H1 (cell line): ENCODE measurements around the gene RRBP1. TPM values are rescaled to one million over a fixed set of nuclear protein-coding genes. Genes with fewer than 3 reads are reported as not detected.

ENCODE experiments used
- CTCF ChIA-PET: fragments of 300-600 bp; sonication (Branson Sonifier 250); formaldehyde crosslinking; loops from one replicate; lab custom pipeline; 2021; ENCODE audit not compliant: partially characterized antibody; lab: Charles Lee
- POLR2A ChIA-PET: fragments of 300-600 bp; sonication (Branson Sonifier 250); formaldehyde crosslinking; loops from one replicate; lab custom pipeline; 2021; ENCODE audit warnings: inconsistent platforms; ENCODE audit not compliant: partially characterized antibody; lab: Charles Lee
- DNase-seq, 2 experiments: peaks; one replicate each; pipeline versions ENCODE4 v3.0.0 to v3.0.0-alpha.2; 2010 to 2022; ENCODE audit warnings: low spot score in 2 of 2, low read depth in 1 of 2, mixed read lengths in 1 of 2
- FAIRE-seq: peaks from 2 replicates; lab custom pipeline; 2011; peaks lifted over from hg19 to GRCh38; lab: Jason Lieb, UNC
- H2AFZ ChIP-seq: 2 replicates; pipeline ENCODE4 v1.8.1; 2012; ENCODE audit warnings: low read length, inconsistent platforms
- H2AK5ac ChIP-seq: 2 replicates; pipeline ENCODE4 v1.6.1; 2013; ENCODE audit warnings: low read depth, low read length
- H2BK120ac ChIP-seq: replicated peaks from 2 replicates; pipeline ENCODE3; 2013; ENCODE audit warnings: low read depth, low read length, inconsistent platforms
- H2BK12ac ChIP-seq: 2 replicates; pipeline ENCODE4 v1.6.1; 2013; ENCODE audit warnings: low read depth, low read length
- H2BK15ac ChIP-seq: 2 replicates; pipeline ENCODE4 v1.6.1; 2013; ENCODE audit warnings: low read length
- H2BK20ac ChIP-seq: 2 replicates; pipeline ENCODE4 v1.6.1; 2013; ENCODE audit warnings: low read length
- H2BK5ac ChIP-seq: 2 replicates; pipeline ENCODE4 v1.6.1; 2013; ENCODE audit warnings: low read depth, low read length
- H3K14ac ChIP-seq: 2 replicates; pipeline ENCODE4 v1.6.1; 2013; ENCODE audit warnings: inconsistent platforms; ENCODE audit not compliant: insufficient read length
- H3K18ac ChIP-seq: 2 replicates; pipeline ENCODE4 v1.6.1; 2013; ENCODE audit warnings: low read length; ENCODE audit errors: extremely low read depth
- H3K23ac ChIP-seq: 2 replicates; pipeline ENCODE4 v1.6.1; 2013; ENCODE audit warnings: inconsistent platforms; ENCODE audit not compliant: insufficient read length
- H3K23me2 ChIP-seq: 2 replicates; pipeline ENCODE4 v1.6.1; 2013; ENCODE audit warnings: low read depth, low read length
- H3K27ac ChIP-seq: 2 replicates; pipeline ENCODE4 v1.6.1; 2011; ENCODE audit warnings: low read depth, low read length, inconsistent platforms
- H3K27me3 ChIP-seq, 4 experiments: replicated peaks in 1 of 4; 1 replicate in 1 of 4; 2 replicates in 3 of 4; pipeline versions ENCODE4 v1.6.1 to v1.8.1; 2011 to 2013; ENCODE audit warnings: low read length in 3 of 4, mild to moderate bottlenecking in 3 of 4, inconsistent platforms in 2 of 4, mixed read lengths in 2 of 4, moderate library complexity in 1 of 4; ENCODE audit not compliant: control insufficient read depth in 3 of 4, insufficient read depth in 3 of 4; ENCODE audit errors: extremely low read depth in 1 of 4
- H3K36me3 ChIP-seq, 4 experiments: 2 replicates each; pipeline versions ENCODE4 v1.6.1 to v1.8.1; 2011 to 2013; ENCODE audit warnings: mild to moderate bottlenecking in 4 of 4, low read length in 3 of 4, moderate library complexity in 2 of 4, control low read depth in 1 of 4, inconsistent platforms in 1 of 4; ENCODE audit not compliant: insufficient read depth in 4 of 4, control insufficient read depth in 2 of 4
- H3K4ac ChIP-seq: replicated peaks from 2 replicates; pipeline ENCODE3; 2013; ENCODE audit warnings: low read length, low read depth, mixed read lengths, inconsistent platforms; ENCODE audit not compliant: insufficient read length
- H3K4me1 ChIP-seq, 4 experiments: replicated peaks in 1 of 4; 1 replicate in 1 of 4; 2 replicates in 3 of 4; pipeline versions ENCODE4 v1.6.1 to v1.8.1; 2011 to 2013; ENCODE audit warnings: low read length in 3 of 4, inconsistent platforms in 2 of 4, mixed read lengths in 1 of 4; ENCODE audit not compliant: insufficient read depth in 4 of 4, control insufficient read depth in 3 of 4
- H3K4me2 ChIP-seq, 2 experiments: 2 replicates each; pipeline versions ENCODE4 v1.6.1 to v1.8.1; 2011 to 2013; ENCODE audit warnings: low read depth in 2 of 2, low read length in 2 of 2, control low read depth in 1 of 2, inconsistent platforms in 1 of 2, mild to moderate bottlenecking in 1 of 2; ENCODE audit not compliant: insufficient read depth in 1 of 2
- H3K4me3 ChIP-seq, 4 experiments: fragments of 200-600, 300-600 bp in 1 of 4; sonication (generic), shearing (Covaris generic), sonication (Bioruptor Twin) in 1 of 4; 2 replicates each; pipeline versions ENCODE4 v1.5.1 to v1.8.1; 2011 to 2016; ENCODE audit warnings: low read length in 4 of 4, low read depth in 3 of 4, control low read depth in 2 of 4, inconsistent platforms in 2 of 4, mild to moderate bottlenecking in 2 of 4, mixed read lengths in 1 of 4, moderate library complexity in 1 of 4; ENCODE audit not compliant: insufficient read depth in 2 of 4; ENCODE audit errors: extremely low read depth in 1 of 4
- H3K56ac ChIP-seq: replicated peaks from 2 replicates; pipeline ENCODE3; 2013; ENCODE audit warnings: low read depth, mild to moderate bottlenecking, mixed read lengths, low read length, inconsistent platforms; ENCODE audit not compliant: insufficient read length
- H3K79me1 ChIP-seq: 2 replicates; pipeline ENCODE4 v1.6.1; 2013; ENCODE audit warnings: low read depth, low read length, control low read depth
- H3K79me2 ChIP-seq, 2 experiments: 2 replicates each; pipeline versions ENCODE4 v1.6.1 to v1.8.1; 2012 to 2013; ENCODE audit warnings: low read length in 2 of 2, mild to moderate bottlenecking in 2 of 2, inconsistent platforms in 1 of 2; ENCODE audit not compliant: insufficient read depth in 2 of 2, control insufficient read depth in 1 of 2
- H3K9ac ChIP-seq, 4 experiments: replicated peaks in 1 of 4; 1 replicate in 1 of 4; 2 replicates in 3 of 4; pipeline versions ENCODE4 v1.6.1 to v1.8.1; 2011 to 2013; ENCODE audit warnings: low read depth in 3 of 4, low read length in 3 of 4, control low read depth in 2 of 4, mild to moderate bottlenecking in 2 of 4, moderate library complexity in 2 of 4, inconsistent platforms in 1 of 4; ENCODE audit errors: extremely low read depth in 1 of 4
- H3K9me3 ChIP-seq, 2 experiments: 2 replicates each; pipeline versions ENCODE4 v1.6.1 to v1.8.1; 2012 to 2013; ENCODE audit warnings: mild to moderate bottlenecking in 2 of 2, moderate library complexity in 2 of 2, control low read depth in 1 of 2, inconsistent platforms in 1 of 2, low read depth in 1 of 2, low read length in 1 of 2, mixed read lengths in 1 of 2; ENCODE audit not compliant: insufficient read depth in 2 of 2
- H4K20me1 ChIP-seq, 2 experiments: replicated peaks in 1 of 2; 2 replicates each; pipeline versions ENCODE3 to v1.8.1; 2011 to 2013; ENCODE audit warnings: inconsistent platforms in 2 of 2, low read length in 2 of 2, mild to moderate bottlenecking in 1 of 2; ENCODE audit not compliant: insufficient read depth in 2 of 2, control insufficient read depth in 1 of 2
- H4K5ac ChIP-seq: 2 replicates; pipeline ENCODE4 v1.6.1; 2013; ENCODE audit warnings: low read length, low read depth, mixed read lengths, inconsistent platforms; ENCODE audit not compliant: insufficient read length
- H4K8ac ChIP-seq: 2 replicates; pipeline ENCODE4 v1.8.0; 2013; ENCODE audit warnings: mild to moderate bottlenecking, moderate library complexity, low read length, inconsistent platforms; ENCODE audit not compliant: insufficient read depth; ENCODE audit errors: extremely low read depth
- H4K91ac ChIP-seq: replicated peaks from 2 replicates; pipeline ENCODE3; 2013; ENCODE audit warnings: low read length, mixed read lengths, inconsistent platforms; ENCODE audit not compliant: insufficient read length
- CBX8 ChIP-seq: fragments of 300-800, 300-1000 bp; sonication (generic); IDR thresholded peaks from 2 replicates; pipeline ENCODE4 v1.7.1; 2016; ENCODE audit warnings: low read depth, low read length, borderline replicate concordance
- CHD1 ChIP-seq: IDR thresholded peaks from 2 replicates; pipeline ENCODE4 v1.6.1; 2012; ENCODE audit warnings: low read depth, low read length, improper control_type of control experiment
- CREB1 ChIP-seq: IDR thresholded peaks from 2 replicates; pipeline ENCODE4 v1.6.1; 2012; ENCODE audit warnings: inconsistent platforms
- EGR1 ChIP-seq: IDR thresholded peaks from 2 replicates; pipeline ENCODE4 v1.6.1; 2011; ENCODE audit warnings: low read depth, low read length, borderline replicate concordance
- GTF2F1 ChIP-seq: IDR thresholded peaks from 2 replicates; pipeline ENCODE4 v1.6.1; 2012; ENCODE audit warnings: low read depth, low read length, improper control_type of control experiment, borderline replicate concordance
- KDM4A ChIP-seq: IDR thresholded peaks from one replicate; pipeline ENCODE4 v1.7.1; 2012; ENCODE audit warnings: low read depth, mild to moderate bottlenecking, moderate library complexity, low read length, inconsistent platforms; ENCODE audit not compliant: severe bottlenecking
- MAX ChIP-seq: IDR thresholded peaks from 2 replicates; pipeline ENCODE4 v1.6.1; 2012; ENCODE audit warnings: inconsistent platforms
- NANOG ChIP-seq: IDR thresholded peaks from 2 replicates; pipeline ENCODE4 v1.6.1; 2011; ENCODE audit warnings: low read length, low read depth, mild to moderate bottlenecking, inconsistent platforms; ENCODE audit not compliant: insufficient read depth, poor library complexity, severe bottlenecking
- POU5F1 ChIP-seq: IDR thresholded peaks from 2 replicates; pipeline ENCODE4 v1.6.1; 2011; ENCODE audit warnings: low read depth, mild to moderate bottlenecking, low read length, moderate library complexity
- RAD21 ChIP-seq, 2 experiments: IDR thresholded peaks in 1 of 2; conservative IDR thresholded peaks in 1 of 2; 2 replicates each; pipeline ENCODE4 v1.6.1; 2011; ENCODE audit warnings: low read depth in 2 of 2, low read length in 2 of 2, improper control_type of control experiment in 1 of 2, inconsistent platforms in 1 of 2, mild to moderate bottlenecking in 1 of 2, moderate library complexity in 1 of 2
- SAP30 ChIP-seq: fragments of 300-600 bp; sonication (generic); IDR thresholded peaks from 2 replicates; pipeline ENCODE4 v1.7.1; 2012; ENCODE audit warnings: low read length, moderate library complexity, mild to moderate bottlenecking, inconsistent platforms; ENCODE audit not compliant: insufficient read depth, insufficient replicate concordance
- SP2 ChIP-seq: IDR thresholded peaks from 2 replicates; pipeline ENCODE4 v1.6.1; 2012; ENCODE audit warnings: mild to moderate bottlenecking, low read length, inconsistent platforms
- SUZ12 ChIP-seq: fragments of 200-600 bp; sonication (generic); IDR thresholded peaks from 2 replicates; pipeline ENCODE4 v1.6.1; 2012; ENCODE audit warnings: mild to moderate bottlenecking, inconsistent platforms, low read length, moderate library complexity, mixed read lengths
- TEAD4 ChIP-seq: IDR thresholded peaks from 2 replicates; pipeline ENCODE4 v1.6.1; 2012; ENCODE audit warnings: low read depth, low read length, inconsistent platforms, mixed read lengths
- WGBS, 2 experiments: shearing (Covaris generic) in 1 of 2; methylation state at CpG; one replicate each; pipeline versions ENCODE4 v1.1.6 to v1.1.7; 2013 to 2015; ENCODE audit warnings: low lambda C conversion rate in 2 of 2, mixed read lengths in 2 of 2, inconsistent platforms in 1 of 2, low coverage in 1 of 2, missing lambda C conversion rate in 1 of 2; ENCODE audit not compliant: insufficient replicate concordance in 2 of 2, insufficient coverage in 1 of 2, insufficient read length in 1 of 2; ENCODE audit errors: extremely low coverage in 1 of 2, missing lambda C conversion rate in 1 of 2; 5-methylcytosine and 5-hydroxymethylcytosine counted together
- polyA plus RNA-seq, 7 experiments: library from polyadenylated mRNA; depleted of rRNA in 3 of 7; stranded (reverse) in 5 of 7; unstranded in 2 of 7; fragments of >200 nt in 5 of 7; fragments of 200-250 nt in 2 of 7; gene quantifications; 1 replicate in 5 of 7; 2 replicates in 1 of 7; 4 replicates in 1 of 7; pipeline versions ENCODE4 v1.2.1 to v1.2.3, GENCODE V29; 2011 to 2013; ENCODE audit warnings: missing spikeins in 2 of 7, mixed read lengths in 2 of 7
- total RNA-seq: library from RNA; stranded (reverse); fragmentation: NEBNext Ultra II Directional; extraction: Animal tissue kit (Norgen Biotek cat#: 25700); gene quantifications from 2 replicates; pipeline ENCODE4 v1.2.1, GENCODE V29; 2021

The RRBP1 gene
- total and polyA plus RNA-seq, 2 of the 8 experiments (the other 6 are each of a cell fraction or from before 2014, with no cell fraction given), result 15.9 to 157 TPM

- Histone ChIP-seq H3K9ac (no peak overlapping the region), H3K23me2 (no peaks in the 10 kb centered on the region), H4K8ac (no peak overlapping the region), H2BK5ac (0 out of 2 replicates have a peak overlapping the region, but pooled peaks have one; percentile 15), H4K5ac (no peak overlapping the region), H3K4me1 (peaks cover 0 to 3% (median 2%) of the 10 kb centered on the region in 4 experiments; a peak in 2 of 7 replicates), H2BK120ac (no peak overlapping the region), H3K27ac (no peak overlapping the region), H3K9me3 (peaks cover 6 to 13% of the 10 kb centered on the region in 2 experiments), H2BK12ac (no peak overlapping the region), H3K23ac (no peak overlapping the region), H3K79me1 (peaks cover 9% of the 10 kb centered on the region), H2AK5ac (no peak overlapping the region), H3K27me3 (no peaks in the 10 kb centered on the region), H3K18ac (no peak overlapping the region), H2BK15ac (no peak overlapping the region), H3K4ac (no peak overlapping the region), H4K20me1 (peaks cover 0 to 14% of the 10 kb centered on the region in 2 experiments), H4K91ac (no peak overlapping the region), H3K36me3 (peaks cover 0 to 17% (median 9%) of the 10 kb centered on the region in 4 experiments; a peak in 5 of 8 replicates), H3K56ac (no peak overlapping the region), H2BK20ac (no peak overlapping the region), H2AFZ (no peak overlapping the region), H3K79me2 (peaks cover 8 to 89% of the 10 kb centered on the region in 2 experiments), H3K4me3 (no peak overlapping the region), H3K14ac (no peak overlapping the region), H3K4me2 (no peak overlapping the region)
- no peak for FAIRE-seq
- ChIA-PET CTCF (interaction anchor here (1.2 kb wide), 1 partner anchor 45 kb away, joined by 3 read pairs; no protein-coding TSS in a partner anchor), POLR2A (no interaction called here)
- no peak for DNase-seq
- WGBS, 2 experiments, result 95% methylated on average over 13 of the region's 13 CpGs; no CpG with 5 or more reads in 1 of the 2 experiments
- no peak for TF ChIP-seq SAP30
- no peak for TF ChIP-seq CBX8
- no peak for TF ChIP-seq NANOG
- TF ChIP-seq CREB1, result no peak
- no peak for TF ChIP-seq MAX
- TF ChIP-seq GTF2F1, result no peak
- no peak for TF ChIP-seq TEAD4
- no peak for TF ChIP-seq EGR1
- TF ChIP-seq KDM4A, result no peak
- no peak for TF ChIP-seq RAD21 (IDR thresholded peaks at IDR 0.05 in 1 of 2, conservative IDR thresholded peaks at IDR 0.05 in 1 of 2; ENCODE audit: low read depth in 2 of 2, low read length in 2 of 2)
- TF ChIP-seq SP2, result no peak
- no peak for TF ChIP-seq CHD1
- no peak for TF ChIP-seq POU5F1
- no peak for TF ChIP-seq SUZ12
These were observed 19.0 kb downstream of the RRBP1 start for GRCh38 chr20:17663040-17663399.
